DOHH2 (cell line): Measurements from ENCODE around the gene KRT85.

ENCODE experiments used
- H3F3A ChIP-seq: fragments of 200-600 bp; sonication (generic), shearing (Covaris generic); 2 replicates; pipeline ENCODE4 v1.6.0; 2016; ENCODE audit warnings: antibody characterized with exemption, mild to moderate bottlenecking; ENCODE audit not compliant: control insufficient read depth, insufficient read depth
- H3K27ac ChIP-seq: fragments of 200-600 bp; sonication (generic); 2 replicates; pipeline ENCODE4 v1.5.1; 2014; ENCODE audit warnings: low read depth, mild to moderate bottlenecking, low read length, moderate library complexity
- H3K27me3 ChIP-seq: fragments of 200-600 bp; sonication (generic); 2 replicates; pipeline ENCODE4 v1.6.1; 2014; ENCODE audit warnings: mild to moderate bottlenecking, low read length, mixed read lengths; ENCODE audit not compliant: control insufficient read depth
- H3K36me3 ChIP-seq: fragments of 200-600 bp; sonication (generic); 2 replicates; pipeline ENCODE4 v1.6.1; 2014; ENCODE audit warnings: mild to moderate bottlenecking, low read length, moderate library complexity, mixed read lengths; ENCODE audit not compliant: control insufficient read depth
- H3K4me1 ChIP-seq: fragments of 200-600 bp; sonication (generic); 2 replicates; pipeline ENCODE4 v1.6.1; 2014; ENCODE audit warnings: mild to moderate bottlenecking, low read length, mixed read lengths; ENCODE audit not compliant: control insufficient read depth
- H3K4me2 ChIP-seq: fragments of 200-600 bp; sonication (generic); 2 replicates; pipeline ENCODE4 v1.6.0; 2014; ENCODE audit warnings: mild to moderate bottlenecking, low read length, moderate library complexity
- H3K4me3 ChIP-seq: fragments of 200-600 bp; sonication (generic); 2 replicates; pipeline ENCODE4 v1.5.1; 2014; ENCODE audit warnings: mild to moderate bottlenecking, low read length, mixed read lengths
- H3K79me2 ChIP-seq: fragments of 200-600 bp; sonication (generic); 2 replicates; pipeline ENCODE4 v1.6.1; 2014; ENCODE audit warnings: mild to moderate bottlenecking, low read length, mixed read lengths; ENCODE audit not compliant: control insufficient read depth
- H3K9me2 ChIP-seq: fragments of 200-600 bp; sonication (generic); replicated peaks from 2 replicates; pipeline ENCODE4 v1.6.1; 2014; ENCODE audit warnings: mild to moderate bottlenecking, low read length, mixed read lengths; ENCODE audit not compliant: control insufficient read depth
- H3K9me3 ChIP-seq: fragments of 200-600 bp; sonication (generic); 2 replicates; pipeline ENCODE4 v1.6.1; 2014; ENCODE audit warnings: antibody characterized with exemption, low read length, mixed read lengths; ENCODE audit not compliant: control insufficient read depth, insufficient read depth
- H4K20me1 ChIP-seq: fragments of 200-600 bp; sonication (generic); 2 replicates; pipeline ENCODE4 v1.6.0; 2014; ENCODE audit warnings: low read depth, mild to moderate bottlenecking, antibody characterized with exemption, low read length, moderate library complexity; ENCODE audit not compliant: control insufficient read depth, insufficient read depth
- EZH2phosphoT487 ChIP-seq: fragments of 200-600 bp; sonication (generic); IDR thresholded peaks from 2 replicates; pipeline ENCODE4 v1.6.1; 2017; ENCODE audit warnings: borderline replicate concordance, mild to moderate bottlenecking, antibody characterized with exemption, low read length, moderate library complexity, mixed read lengths
- TF ChIP-seq, protein P1 (sequence below): fragments of 200-600 bp; sonication (generic); IDR thresholded peaks from one replicate; pipeline ENCODE4 v1.5.1; 2014; ENCODE audit warnings: antibody characterized with exemption, mild to moderate bottlenecking, low read depth, low read length; ENCODE audit not compliant: poor library complexity, severe bottlenecking

Gene KRT85

DNA sequence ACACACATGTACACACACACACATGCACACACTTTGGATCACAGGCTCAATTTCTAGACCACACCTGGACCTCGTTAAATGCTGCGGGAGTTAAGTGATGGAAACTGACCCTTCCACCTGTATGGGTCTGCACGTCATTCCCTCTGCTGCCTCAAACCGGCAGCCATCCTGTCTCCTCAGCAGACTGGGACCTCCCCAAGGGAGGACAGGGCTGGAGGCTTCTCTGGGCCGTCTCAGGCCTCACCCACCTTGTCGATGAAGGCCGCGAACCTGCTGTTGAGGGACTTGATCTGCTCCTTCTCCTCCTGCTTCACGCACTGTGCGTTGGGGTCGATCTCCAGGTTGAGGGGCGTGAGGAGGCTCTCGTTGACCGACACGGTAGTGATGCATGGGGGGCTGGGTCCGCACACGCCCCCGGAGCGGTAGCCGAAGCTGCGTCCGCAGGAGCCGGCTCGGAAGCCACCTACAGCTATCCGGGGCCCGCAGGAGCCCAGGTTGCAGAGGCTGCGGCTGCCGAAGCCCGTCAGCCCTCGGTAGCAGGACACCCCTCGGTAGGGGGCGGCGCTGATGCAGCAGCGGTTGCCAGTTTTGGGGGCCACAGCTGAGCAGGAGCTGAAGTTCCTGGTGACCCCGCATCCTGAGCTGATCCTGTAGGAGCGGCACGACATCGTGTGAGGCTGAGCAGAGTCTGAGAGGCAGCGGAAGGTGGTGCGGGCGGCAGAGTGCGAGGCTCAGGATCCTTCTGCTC, at the start of gene KRT85:
KRT85 (minus strand) TSS at position 744 of the 748 bp plus-strand sequence; CDS start at position 668, 76 bp downstream.
- H3F3A ChIP-seq: no peaks in the 10 kb centered on the region
- no peaks in the 10 kb centered on the region for H4K20me1 ChIP-seq
- H3K36me3 ChIP-seq: no peaks in the 10 kb centered on the region
- no peaks in the 10 kb centered on the region for H3K9me2 ChIP-seq
- no peaks in the 10 kb centered on the region for H3K9me3 ChIP-seq
- H3K27me3 ChIP-seq: peaks cover 7% of the 10 kb centered on the region
- no peak within 1 kb of the TSS for H3K4me3 ChIP-seq
- no peaks in the 10 kb centered on the region for H3K4me1 ChIP-seq
- H3K4me2 ChIP-seq: no peak within 1 kb of the TSS
- H3K27ac ChIP-seq: no peak within 1 kb of the TSS
- no peaks in the 10 kb centered on the region for H3K79me2 ChIP-seq
- TF ChIP-seq, protein P1, sequence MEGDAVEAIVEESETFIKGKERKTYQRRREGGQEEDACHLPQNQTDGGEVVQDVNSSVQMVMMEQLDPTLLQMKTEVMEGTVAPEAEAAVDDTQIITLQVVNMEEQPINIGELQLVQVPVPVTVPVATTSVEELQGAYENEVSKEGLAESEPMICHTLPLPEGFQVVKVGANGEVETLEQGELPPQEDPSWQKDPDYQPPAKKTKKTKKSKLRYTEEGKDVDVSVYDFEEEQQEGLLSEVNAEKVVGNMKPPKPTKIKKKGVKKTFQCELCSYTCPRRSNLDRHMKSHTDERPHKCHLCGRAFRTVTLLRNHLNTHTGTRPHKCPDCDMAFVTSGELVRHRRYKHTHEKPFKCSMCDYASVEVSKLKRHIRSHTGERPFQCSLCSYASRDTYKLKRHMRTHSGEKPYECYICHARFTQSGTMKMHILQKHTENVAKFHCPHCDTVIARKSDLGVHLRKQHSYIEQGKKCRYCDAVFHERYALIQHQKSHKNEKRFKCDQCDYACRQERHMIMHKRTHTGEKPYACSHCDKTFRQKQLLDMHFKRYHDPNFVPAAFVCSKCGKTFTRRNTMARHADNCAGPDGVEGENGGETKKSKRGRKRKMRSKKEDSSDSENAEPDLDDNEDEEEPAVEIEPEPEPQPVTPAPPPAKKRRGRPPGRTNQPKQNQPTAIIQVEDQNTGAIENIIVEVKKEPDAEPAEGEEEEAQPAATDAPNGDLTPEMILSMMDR: no peak
- no peak for TF ChIP-seq EZH2phosphoT487

DNA sequence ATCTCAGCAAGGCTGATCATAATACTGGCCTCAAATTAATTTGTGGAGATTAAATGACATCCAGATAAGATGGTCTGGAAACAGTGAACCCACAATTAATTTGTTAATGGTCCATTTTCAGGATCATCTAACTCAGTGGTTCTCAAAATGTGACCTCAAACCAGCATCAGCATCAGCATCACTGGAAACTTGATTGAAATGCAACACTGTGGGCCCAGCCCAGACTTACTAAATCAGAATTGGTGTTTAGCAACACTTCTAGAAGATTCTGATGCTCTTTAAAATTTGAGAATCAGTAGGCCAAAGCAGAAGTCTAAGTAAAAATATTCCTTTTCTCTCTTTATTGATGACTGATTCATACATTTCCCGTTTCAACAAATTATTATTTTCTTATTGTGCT, 49.5 kb upstream of the KRT85 start:
- Histone ChIP-seq H3K27ac (no peak overlapping the region), H3K9me3 (no peaks in the 10 kb centered on the region), H3K4me2 (no peak overlapping the region), H3K4me1 (no peaks in the 10 kb centered on the region), H3K27me3 (0 out of 2 replicates have a peak, but pooled peaks cover 4% of the 10 kb centered on the region), H3F3A (no peaks in the 10 kb centered on the region), H4K20me1 (no peaks in the 10 kb centered on the region), H3K79me2 (no peaks in the 10 kb centered on the region), H3K9me2 (no peaks in the 10 kb centered on the region), H3K36me3 (no peaks in the 10 kb centered on the region), H3K4me3 (no peak overlapping the region)
- TF ChIP-seq, protein P1: no peak
- TF ChIP-seq EZH2phosphoT487: no peak

DNA sequence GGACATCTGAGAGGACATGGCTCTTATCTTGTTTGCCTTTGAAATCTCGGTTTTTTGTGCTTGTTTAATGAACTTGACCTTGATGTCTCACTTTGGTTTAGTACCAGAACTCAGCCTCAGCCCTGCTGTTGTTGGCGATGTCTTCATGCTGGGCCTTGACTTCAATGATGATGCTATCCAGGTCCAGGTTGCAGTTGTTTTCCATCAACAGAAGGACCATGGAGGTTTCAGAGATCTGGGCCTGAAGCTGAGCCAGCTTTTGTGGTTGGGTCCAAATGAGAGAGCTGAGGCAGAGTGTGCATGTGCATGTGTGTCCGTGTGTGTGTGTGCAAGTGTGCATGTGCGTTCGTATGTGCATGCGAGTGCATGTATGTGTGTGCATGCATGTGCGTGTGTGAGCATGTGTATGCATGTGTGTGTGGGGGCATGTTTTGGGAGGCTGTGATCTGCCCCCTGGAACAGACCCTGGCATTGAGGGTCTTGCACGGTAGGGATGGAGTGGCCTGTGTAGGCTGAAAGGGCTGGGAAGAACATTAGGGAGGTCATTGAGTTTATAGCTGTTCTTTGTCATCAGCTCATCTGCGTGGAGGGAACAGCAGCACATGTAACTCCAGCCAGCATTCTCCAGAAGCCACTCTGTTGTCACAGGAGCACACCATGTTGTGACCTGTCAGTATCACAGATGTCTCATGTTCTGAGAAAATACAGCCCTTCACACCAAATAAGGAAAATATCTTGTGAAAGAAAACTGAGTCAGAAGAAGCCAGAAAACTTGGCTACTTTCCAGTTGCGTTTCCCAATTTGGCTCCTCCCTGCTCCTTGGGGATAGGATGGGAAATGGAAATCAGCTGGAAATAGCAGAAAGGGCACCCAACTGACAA, 48.8 kb upstream of the KRT85 start:
- H3K4me2 ChIP-seq: no peak overlapping the region
- H3K9me3 ChIP-seq: no peaks in the 10 kb centered on the region
- H3K4me1 ChIP-seq: no peaks in the 10 kb centered on the region
- H3F3A ChIP-seq: no peaks in the 10 kb centered on the region
- no peaks in the 10 kb centered on the region for H3K79me2 ChIP-seq
- no peaks in the 10 kb centered on the region for H3K9me2 ChIP-seq
- H3K27ac ChIP-seq: no peak overlapping the region
- no peaks in the 10 kb centered on the region for H3K36me3 ChIP-seq
- H3K4me3 ChIP-seq: no peak overlapping the region
- no peak for TF ChIP-seq EZH2phosphoT487
- TF ChIP-seq, protein P1: no peak
- H4K20me1 ChIP-seq: no peaks in the 10 kb centered on the region
- 0 out of 2 replicates have a peak, but pooled peaks cover 4% of the 10 kb centered on the region for H3K27me3 ChIP-seq
